Tibial nerve (tissue), 4 donors: ENCODE results near the gene SPRING1. TPM values are rescaled to one million over a fixed set of nuclear protein-coding genes. Genes with fewer than 3 reads are reported as not detected.

Experiments
- DNase-seq, 2 donors: peaks; one replicate each; pipeline ENCODE4 v3.0.0-alpha.2; 2019; ENCODE audit warnings: low spot score in 2 of 2
- H3K27ac ChIP-seq, 4 donors: fragments of 200-600 bp; sonication (generic) in 3 of 4; one replicate each; pipeline ENCODE4 v1.5.1; 2017 to 2019; ENCODE audit warnings: mild to moderate bottlenecking in 1 of 4
- H3K27me3 ChIP-seq, 2 donors: fragments of 200-600 bp; sonication (generic) in 1 of 2; one replicate each; pipeline versions ENCODE4 v1.5.1 to v1.6.0; 2017 to 2019
- H3K36me3 ChIP-seq, 3 donors: fragments of 200-600 bp; sonication (generic); one replicate each; pipeline ENCODE4 v1.5.1; 2018 to 2019
- H3K4me1 ChIP-seq, 4 donors: fragments of 200-600 bp; sonication (generic) in 3 of 4; one replicate each; pipeline ENCODE4 v1.5.1; 2017 to 2019
- H3K4me3 ChIP-seq, 4 donors: fragments of 200-600 bp; sonication (generic) in 3 of 4; one replicate each; pipeline ENCODE4 v1.5.1; 2017 to 2019; ENCODE audit warnings: mild to moderate bottlenecking in 1 of 4, moderate library complexity in 1 of 4
- H3K9me3 ChIP-seq, 4 donors: fragments of 200-600 bp; sonication (generic) in 3 of 4; one replicate each; pipeline ENCODE4 v1.5.1; 2017 to 2019
- EP300 ChIP-seq, 2 donors: sonication (generic); formaldehyde crosslinking; IDR thresholded peaks; one replicate each; pipeline ENCODE4 v1.6.1; 2017; ENCODE audit warnings: antibody characterized with exemption in 2 of 2, mild to moderate bottlenecking in 1 of 2
- POLR2A ChIP-seq, 2 donors: fragments of 450-650 bp; IDR thresholded peaks; one replicate each; pipeline ENCODE4 v1.6.1; 2017; ENCODE audit warnings: antibody characterized with exemption in 2 of 2, mild to moderate bottlenecking in 2 of 2, moderate library complexity in 2 of 2
- WGBS, 2 donors: methylation state at CpG; one replicate each; pipeline ENCODE4 v1.1.5; 2018; 5-methylcytosine and 5-hydroxymethylcytosine counted together
- total RNA-seq, 4 donors: library from RNA; depleted of rRNA; stranded (reverse); fragments of >200 nt; gene quantifications; one replicate each; pipeline ENCODE4 v1.1.0, GENCODE V29; 2016
- TF ChIP-seq, protein P1 (sequence below), 5 experiments: fragments of 200-600 bp in 3 of 5; fragments of 450-650 bp in 2 of 5; sonication (generic) in 3 of 5; IDR thresholded peaks; one replicate each; pipeline ENCODE4 v1.5.1; 2016 to 2019; ENCODE audit warnings: antibody characterized with exemption in 5 of 5, mild to moderate bottlenecking in 3 of 5, moderate library complexity in 2 of 5

The SPRING1 gene
- total RNA-seq, 4 donors from 2014 or later: 13.9 to 18.6 (median 14.9) TPM

DNA sequence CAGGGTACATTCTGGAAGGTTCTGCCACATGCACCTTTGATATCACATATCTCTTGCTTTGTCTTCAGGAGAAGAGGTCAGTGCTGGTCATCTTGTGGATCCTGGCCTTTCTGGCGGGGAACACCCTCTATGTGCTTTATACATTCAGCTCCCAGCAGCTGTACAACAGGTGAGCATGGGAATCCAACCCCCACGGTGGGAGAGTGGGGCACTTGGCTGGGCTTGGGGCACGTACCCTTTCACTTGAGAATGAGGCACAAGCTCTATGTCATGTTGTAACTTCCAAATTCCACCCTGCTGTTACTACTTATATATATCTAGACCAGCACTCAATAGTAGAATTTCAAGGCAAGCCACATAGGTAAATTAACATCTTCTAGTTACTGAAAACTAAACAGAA, 28.9 kb upstream of the SPRING1 start:
- no peaks in the 10 kb centered on the region for H3K36me3 ChIP-seq
- DNase-seq: no peak
- WGBS, 2 donors: 75 to 97% methylated on average over 3 of the region's 3 CpGs
- no peak overlapping the region for H3K4me3 ChIP-seq
- no peaks in the 10 kb centered on the region for H3K27me3 ChIP-seq
- no peak overlapping the region for H3K27ac ChIP-seq
- no peaks in the 10 kb centered on the region for H3K4me1 ChIP-seq
- no peaks in the 10 kb centered on the region for H3K9me3 ChIP-seq
- no peak for TF ChIP-seq EP300 (IDR thresholded peaks at IDR 0.05)
- no peak for TF ChIP-seq POLR2A (IDR thresholded peaks at IDR 0.05)
- TF ChIP-seq, protein P1, sequence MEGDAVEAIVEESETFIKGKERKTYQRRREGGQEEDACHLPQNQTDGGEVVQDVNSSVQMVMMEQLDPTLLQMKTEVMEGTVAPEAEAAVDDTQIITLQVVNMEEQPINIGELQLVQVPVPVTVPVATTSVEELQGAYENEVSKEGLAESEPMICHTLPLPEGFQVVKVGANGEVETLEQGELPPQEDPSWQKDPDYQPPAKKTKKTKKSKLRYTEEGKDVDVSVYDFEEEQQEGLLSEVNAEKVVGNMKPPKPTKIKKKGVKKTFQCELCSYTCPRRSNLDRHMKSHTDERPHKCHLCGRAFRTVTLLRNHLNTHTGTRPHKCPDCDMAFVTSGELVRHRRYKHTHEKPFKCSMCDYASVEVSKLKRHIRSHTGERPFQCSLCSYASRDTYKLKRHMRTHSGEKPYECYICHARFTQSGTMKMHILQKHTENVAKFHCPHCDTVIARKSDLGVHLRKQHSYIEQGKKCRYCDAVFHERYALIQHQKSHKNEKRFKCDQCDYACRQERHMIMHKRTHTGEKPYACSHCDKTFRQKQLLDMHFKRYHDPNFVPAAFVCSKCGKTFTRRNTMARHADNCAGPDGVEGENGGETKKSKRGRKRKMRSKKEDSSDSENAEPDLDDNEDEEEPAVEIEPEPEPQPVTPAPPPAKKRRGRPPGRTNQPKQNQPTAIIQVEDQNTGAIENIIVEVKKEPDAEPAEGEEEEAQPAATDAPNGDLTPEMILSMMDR (IDR thresholded peaks at IDR 0.05): no peak

DNA sequence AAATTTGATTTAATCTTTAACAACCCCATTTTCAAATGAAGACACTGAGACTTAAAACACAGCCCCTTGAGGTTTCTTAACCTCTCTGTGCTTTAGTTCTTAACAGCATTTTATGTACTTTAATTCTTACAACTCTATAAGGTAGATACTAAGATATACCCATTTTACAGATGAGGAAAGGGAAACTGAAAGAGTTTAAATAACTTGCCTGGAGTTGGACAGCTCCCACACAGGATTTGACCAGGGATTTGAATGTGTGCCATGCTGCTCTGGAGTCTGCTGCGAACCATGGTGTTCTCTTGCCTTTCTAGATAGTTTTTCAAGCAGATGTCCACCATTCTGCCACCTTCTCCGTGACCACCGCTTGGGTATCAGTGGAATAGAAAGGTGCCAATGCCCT, 28.4 kb upstream of the SPRING1 start:
- Histone ChIP-seq H3K27me3 (no peaks in the 10 kb centered on the region), H3K27ac (no peak overlapping the region), H3K9me3 (no peaks in the 10 kb centered on the region), H3K4me3 (no peak overlapping the region), H3K4me1 (no peaks in the 10 kb centered on the region), H3K36me3 (no peaks in the 10 kb centered on the region)
- TF ChIP-seq, protein P1 (IDR thresholded peaks at IDR 0.05): no peak
- TF ChIP-seq POLR2A (IDR thresholded peaks at IDR 0.05) (no peak), EP300 (IDR thresholded peaks at IDR 0.05) (no peak)
- 94 to 95% methylated on average over 3 of the region's 3 CpGs for WGBS, 2 donors
- no peak for DNase-seq

DNA sequence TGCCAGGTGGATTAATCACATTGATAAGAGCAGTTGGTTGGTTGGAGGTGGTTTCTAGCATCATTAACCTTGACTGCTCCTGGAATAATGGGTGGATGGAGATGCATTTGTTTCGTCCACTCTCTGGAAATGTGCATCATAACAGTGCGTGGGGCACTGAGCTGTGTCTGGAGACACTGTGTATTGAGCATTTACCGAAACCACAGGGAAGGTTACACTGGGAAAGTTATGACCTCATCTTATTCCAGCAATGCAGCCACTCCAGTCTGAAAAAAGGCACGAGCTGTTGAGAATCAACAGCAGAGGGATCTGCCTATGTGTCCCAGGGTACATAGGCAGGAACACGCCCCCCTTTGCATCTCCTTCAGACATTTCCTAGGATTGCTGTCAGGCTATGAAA, 27.4 kb upstream of the SPRING1 start:
- H3K27ac ChIP-seq: no peak overlapping the region
- H3K36me3 ChIP-seq: no peaks in the 10 kb centered on the region
- no peaks in the 10 kb centered on the region for H3K27me3 ChIP-seq
- 58 to 66% methylated on average over 5 of the region's 5 CpGs for WGBS, 2 donors
- no peaks in the 10 kb centered on the region for H3K9me3 ChIP-seq
- no peak for TF ChIP-seq POLR2A (IDR thresholded peaks at IDR 0.05)
- TF ChIP-seq, protein P1 (IDR thresholded peaks at IDR 0.05): no peak
- TF ChIP-seq EP300 (IDR thresholded peaks at IDR 0.05): no peak
- no peak overlapping the region for H3K4me3 ChIP-seq
- no peak for DNase-seq
- no peaks in the 10 kb centered on the region for H3K4me1 ChIP-seq

DNA sequence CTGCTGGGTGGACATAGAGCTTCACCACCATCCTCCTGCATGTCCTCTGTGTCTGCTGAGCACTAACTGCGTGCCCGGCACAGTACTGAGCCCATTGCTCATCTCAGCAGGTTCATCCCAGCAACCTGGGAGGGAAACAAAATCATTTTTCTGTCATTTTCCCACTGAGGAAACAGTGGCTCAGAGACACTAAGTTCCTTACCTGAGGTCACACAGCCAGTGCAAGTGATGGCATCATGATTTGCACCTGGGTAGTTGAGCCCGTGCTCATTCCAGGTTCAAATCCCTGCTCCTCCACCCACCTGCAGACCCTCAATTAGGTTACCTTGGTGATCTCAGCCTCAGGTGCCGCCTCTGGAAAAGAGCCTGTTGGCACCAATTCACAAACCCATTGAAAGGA, 23.6 kb upstream of the SPRING1 start:
- no peak overlapping the region for H3K4me3 ChIP-seq
- H3K9me3 ChIP-seq: no peaks in the 10 kb centered on the region
- no peak for DNase-seq
- no peaks in the 10 kb centered on the region for H3K27me3 ChIP-seq
- no peak for TF ChIP-seq POLR2A (IDR thresholded peaks at IDR 0.05)
- TF ChIP-seq, protein P1 (IDR thresholded peaks at IDR 0.05): no peak
- TF ChIP-seq EP300 (IDR thresholded peaks at IDR 0.05): no peak
- H3K27ac ChIP-seq: no peak overlapping the region
- H3K4me1 ChIP-seq: no peaks in the 10 kb centered on the region
- no peaks in the 10 kb centered on the region for H3K36me3 ChIP-seq
- 93 to 98% methylated on average over 4 of the region's 4 CpGs for WGBS, 2 donors

DNA sequence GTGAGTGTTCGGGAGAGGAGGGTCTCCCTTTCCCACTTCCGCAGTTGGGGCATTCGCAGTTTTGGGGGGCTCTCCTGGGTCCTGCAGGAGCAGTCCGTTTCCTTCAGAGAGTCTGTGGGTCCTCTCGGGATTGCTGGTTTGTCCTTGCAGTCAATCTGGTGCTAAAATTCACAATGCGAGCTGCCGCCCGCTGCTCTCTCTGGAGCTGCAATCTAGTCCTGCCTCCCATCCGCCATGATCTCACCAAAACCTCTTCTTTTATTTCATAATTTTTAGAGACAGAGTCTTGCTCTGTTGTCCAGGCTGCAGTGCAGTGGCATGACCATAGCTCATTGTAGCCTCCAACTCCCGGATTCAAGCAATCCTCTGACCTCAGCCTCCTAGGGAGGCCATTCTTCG, 22.8 kb upstream of the SPRING1 start:
- Histone ChIP-seq H3K36me3 (no peaks in the 10 kb centered on the region), H3K27ac (no peak overlapping the region), H3K4me1 (no peaks in the 10 kb centered on the region), H3K4me3 (no peak overlapping the region), H3K9me3 (no peaks in the 10 kb centered on the region), H3K27me3 (no peaks in the 10 kb centered on the region)
- no peak for DNase-seq
- WGBS, 2 donors: 70 to 72% methylated on average over 11 of the region's 11 CpGs
- TF ChIP-seq, protein P1 (IDR thresholded peaks at IDR 0.05): no peak
- TF ChIP-seq EP300 (IDR thresholded peaks at IDR 0.05) (no peak), POLR2A (IDR thresholded peaks at IDR 0.05) (no peak)
